22Rv1 (cell line): Measurements from ENCODE around the gene MTIF3.

Source experiments
- ZFX ChIP-seq: fragments of 450-650 bp; IDR thresholded peaks from 2 replicates; pipeline ENCODE4 v1.6.1; 2017; ENCODE audit warnings: antibody characterized with exemption, borderline replicate concordance
- TF ChIP-seq, protein P1 (sequence below): fragments of 450-650 bp; IDR thresholded peaks from 2 replicates; pipeline ENCODE4 v1.5.1; 2017; ENCODE audit warnings: mild to moderate bottlenecking

DNA sequence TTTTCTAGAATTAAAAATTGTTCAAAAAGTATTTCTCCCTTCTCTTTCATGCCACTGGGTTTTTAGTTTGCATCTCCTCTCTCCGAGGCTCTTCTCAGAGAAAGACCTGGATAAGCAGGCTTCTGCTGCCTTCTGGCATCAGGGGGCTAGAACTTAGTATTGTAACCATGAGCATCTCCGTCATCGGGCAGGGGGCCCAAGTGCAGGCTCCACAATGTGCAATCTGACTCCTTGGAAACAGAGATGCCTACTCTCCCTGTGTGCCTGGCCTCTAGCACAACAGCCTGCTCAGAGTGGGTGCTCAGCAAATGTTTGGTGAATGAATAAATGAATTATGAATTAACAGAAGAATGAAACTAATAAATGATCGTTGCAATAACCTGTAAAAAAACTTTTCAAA, 45.6 kb upstream of the MTIF3 start:
- TF ChIP-seq, protein P1, sequence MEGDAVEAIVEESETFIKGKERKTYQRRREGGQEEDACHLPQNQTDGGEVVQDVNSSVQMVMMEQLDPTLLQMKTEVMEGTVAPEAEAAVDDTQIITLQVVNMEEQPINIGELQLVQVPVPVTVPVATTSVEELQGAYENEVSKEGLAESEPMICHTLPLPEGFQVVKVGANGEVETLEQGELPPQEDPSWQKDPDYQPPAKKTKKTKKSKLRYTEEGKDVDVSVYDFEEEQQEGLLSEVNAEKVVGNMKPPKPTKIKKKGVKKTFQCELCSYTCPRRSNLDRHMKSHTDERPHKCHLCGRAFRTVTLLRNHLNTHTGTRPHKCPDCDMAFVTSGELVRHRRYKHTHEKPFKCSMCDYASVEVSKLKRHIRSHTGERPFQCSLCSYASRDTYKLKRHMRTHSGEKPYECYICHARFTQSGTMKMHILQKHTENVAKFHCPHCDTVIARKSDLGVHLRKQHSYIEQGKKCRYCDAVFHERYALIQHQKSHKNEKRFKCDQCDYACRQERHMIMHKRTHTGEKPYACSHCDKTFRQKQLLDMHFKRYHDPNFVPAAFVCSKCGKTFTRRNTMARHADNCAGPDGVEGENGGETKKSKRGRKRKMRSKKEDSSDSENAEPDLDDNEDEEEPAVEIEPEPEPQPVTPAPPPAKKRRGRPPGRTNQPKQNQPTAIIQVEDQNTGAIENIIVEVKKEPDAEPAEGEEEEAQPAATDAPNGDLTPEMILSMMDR: no peak
- no peak for TF ChIP-seq ZFX
